GM10847 (cell line): ENCODE data around the gene GP9.

Experiments
- POLR2A ChIP-seq: IDR thresholded peaks from 2 replicates; pipeline ENCODE4 v1.6.1; 2011; ENCODE audit not compliant: insufficient read length; ENCODE audit errors: extremely low read depth

GP9 gene

GRCh38 chr3:129037093-129037419 lies 23.5 kb upstream of the GP9 start:
- TF ChIP-seq POLR2A = no peak

DNA sequence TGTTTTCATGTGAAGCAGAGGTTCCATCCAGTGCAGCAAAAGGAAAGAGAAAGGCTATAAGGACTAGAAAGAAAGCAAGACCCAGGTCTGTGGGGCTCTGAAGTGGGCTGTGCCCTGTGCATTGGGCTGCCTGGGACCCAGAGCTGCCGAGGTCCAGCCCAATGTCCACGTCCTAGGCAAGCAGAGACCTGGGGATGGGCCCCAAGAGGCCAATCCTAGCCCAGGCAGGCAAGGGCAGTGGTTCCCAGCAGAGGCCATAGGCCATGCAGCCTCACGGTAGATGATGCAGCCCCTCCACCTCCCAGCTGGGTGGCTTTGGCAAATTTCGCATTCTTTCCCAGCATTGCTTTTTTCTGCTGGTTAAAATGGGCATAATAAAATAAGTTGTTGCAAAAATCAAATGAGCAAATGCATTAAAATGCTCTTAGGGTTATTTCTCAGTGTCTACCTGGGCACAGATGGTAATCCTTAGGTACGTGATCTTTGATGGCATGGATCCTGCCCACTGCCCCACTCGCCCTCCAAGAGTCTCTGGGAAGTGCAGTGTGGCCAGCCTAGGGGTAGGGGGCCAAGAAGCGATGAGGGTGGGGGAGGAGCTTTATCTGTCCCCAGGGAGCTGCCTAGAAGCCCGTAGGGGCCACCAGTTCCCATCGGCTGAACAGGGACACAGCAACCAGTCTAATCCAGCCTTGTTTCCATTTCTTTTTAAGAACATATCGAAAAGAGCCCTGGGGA lies 22.3 kb upstream of the GP9 start:
- TF ChIP-seq POLR2A = no peak

- no peak for TF ChIP-seq POLR2A
Measured at GRCh38 chr3:129039271-129040038, 21.1 kb upstream of the GP9 start.

DNA sequence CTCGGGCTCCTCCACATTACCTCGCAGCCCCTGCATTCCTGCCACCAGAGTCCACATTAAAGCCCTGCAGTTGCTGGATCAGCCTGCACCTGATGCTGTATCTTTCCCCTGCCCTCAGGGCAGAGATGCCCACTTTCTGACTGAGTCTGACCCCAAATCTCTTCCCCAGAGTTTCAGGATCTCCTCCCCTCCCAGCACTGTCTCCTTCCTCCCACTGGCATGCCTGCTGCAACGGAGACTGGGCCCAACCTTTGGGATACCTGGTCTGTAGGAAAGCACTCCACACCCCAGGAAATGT lies 20.6 kb upstream of the GP9 start:
- no peak for TF ChIP-seq POLR2A

DNA sequence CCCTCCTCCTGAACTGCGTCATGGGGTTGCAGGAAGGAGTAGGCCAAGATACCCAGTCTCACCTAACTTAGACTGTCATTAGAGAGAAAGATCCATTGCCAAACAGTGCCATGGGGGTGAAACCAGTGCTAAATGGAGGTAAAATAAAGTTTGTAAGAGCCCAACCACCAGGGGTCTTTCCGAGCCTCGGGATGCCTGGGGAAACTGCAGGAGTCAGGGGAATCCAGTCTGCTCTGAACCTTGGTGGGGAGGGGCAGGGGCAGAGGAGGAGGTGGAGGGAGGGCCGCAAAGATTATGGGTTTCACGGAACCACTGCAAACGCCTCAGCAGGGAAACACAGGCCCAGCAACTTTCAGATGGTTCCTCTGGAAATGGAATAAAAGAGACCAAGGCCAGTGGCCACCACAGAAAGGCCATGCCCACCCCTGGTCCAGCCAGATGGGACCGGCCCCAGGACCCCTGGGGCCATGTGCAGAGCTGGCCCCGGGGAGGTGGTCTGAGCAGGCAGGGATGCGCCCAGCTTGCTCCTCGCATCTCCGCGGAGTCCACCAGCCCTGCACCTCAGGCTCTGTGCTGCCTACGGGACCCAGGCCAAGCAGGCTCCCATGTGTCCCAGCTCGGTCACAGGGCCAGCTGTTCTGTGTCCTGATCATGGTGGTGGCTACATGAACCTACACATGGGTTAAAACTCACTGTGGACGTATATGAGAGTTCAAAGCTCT lies 19.8 kb upstream of the GP9 start:
- TF ChIP-seq POLR2A = no peak

DNA sequence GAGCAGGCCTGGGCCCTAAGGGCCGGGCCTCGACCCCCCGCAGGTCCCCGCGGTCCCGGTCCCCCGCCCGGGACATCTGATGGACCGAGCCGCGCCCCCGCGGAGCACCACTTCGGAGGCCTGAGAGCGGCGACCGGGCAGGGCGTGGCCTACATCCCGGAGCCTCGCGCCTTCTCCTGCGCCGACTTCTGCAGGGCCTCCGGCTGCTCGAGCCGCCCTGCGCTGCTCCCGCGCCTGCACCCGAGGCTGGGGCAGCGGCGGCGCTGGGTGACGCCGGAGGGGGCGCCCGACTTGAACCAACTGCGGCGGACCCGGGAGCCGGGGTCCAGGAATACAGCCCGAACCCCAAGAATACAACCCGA lies 14.9 kb upstream of the GP9 start:
- TF ChIP-seq POLR2A = no peak

GRCh38 chr3:129046037-129046731 lies 14.4 kb upstream of the GP9 start:
- no peak for TF ChIP-seq POLR2A

DNA sequence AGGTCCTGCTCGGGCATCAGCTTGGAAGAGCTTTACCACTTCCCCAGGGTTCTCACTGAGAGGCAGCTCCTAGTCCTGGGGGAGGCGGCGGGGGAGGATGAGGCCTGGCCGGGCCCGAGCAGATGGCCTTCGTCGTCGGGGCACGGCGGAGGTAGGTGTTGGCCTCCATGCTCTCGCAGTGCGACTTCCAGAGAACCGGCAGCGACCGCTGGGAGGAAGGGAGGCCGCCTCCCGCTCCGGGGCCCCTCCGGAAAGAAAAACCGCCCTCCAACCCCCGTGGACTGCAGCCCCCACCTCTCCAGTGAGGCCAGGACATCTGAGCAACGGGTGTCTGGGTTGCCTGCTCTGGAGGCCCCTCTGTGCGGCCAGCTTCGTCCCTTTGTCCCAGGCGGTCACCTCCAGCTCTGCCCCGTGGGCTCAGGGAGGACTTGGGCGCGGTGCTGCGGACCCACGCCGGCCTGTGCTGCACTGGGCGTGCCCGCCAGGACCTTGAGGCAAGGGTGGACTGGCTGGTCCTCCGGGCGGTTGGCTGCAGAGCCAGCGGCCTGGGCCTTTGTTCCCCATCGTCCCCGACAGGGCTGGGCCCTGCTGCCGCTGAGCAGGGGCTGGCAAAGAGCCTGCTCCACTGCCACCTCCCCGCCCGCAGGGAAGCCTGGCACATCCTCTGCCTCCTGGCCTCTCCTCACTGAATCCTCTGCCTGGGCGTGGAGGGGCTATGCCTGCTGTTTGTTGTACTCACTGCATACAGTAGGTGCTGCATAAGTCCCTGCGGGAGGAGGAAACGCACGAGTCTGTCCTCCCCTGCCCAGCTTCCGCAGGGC lies 13.6 kb upstream of the GP9 start:
- TF ChIP-seq POLR2A = no peak

- TF ChIP-seq POLR2A = no peak
Measured at GRCh38 chr3:129047553-129047839, 13.1 kb upstream of the GP9 start.

GRCh38 chr3:129050556-129051295 lies 9.9 kb upstream of the GP9 start:
- no peak for TF ChIP-seq POLR2A

GRCh38 chr3:129051871-129052340 lies 8.7 kb upstream of the GP9 start:
- no peak for TF ChIP-seq POLR2A

DNA sequence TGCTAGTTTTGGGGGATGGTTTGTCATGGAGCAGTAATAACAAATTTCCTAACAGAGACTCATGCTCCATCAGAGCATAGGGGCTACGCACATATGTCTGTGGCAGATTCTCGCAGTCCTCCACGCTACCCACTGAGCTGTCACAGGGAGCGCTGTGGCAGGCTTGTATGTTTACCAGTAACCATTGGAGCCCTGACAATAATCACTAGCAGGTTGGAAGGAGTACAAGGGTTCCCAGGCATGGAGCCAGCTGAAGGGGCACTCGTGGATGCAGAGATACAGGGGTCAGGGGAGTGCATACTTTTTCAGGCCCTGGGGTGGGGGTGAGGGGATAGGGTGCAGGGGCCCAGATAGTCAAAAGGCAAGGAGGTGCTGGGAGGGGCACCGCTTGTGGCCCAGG lies 7.9 kb upstream of the GP9 start:
- no peak for TF ChIP-seq POLR2A

GRCh38 chr3:129054605-129055104 lies 5.9 kb upstream of the GP9 start:
- no peak for TF ChIP-seq POLR2A

DNA sequence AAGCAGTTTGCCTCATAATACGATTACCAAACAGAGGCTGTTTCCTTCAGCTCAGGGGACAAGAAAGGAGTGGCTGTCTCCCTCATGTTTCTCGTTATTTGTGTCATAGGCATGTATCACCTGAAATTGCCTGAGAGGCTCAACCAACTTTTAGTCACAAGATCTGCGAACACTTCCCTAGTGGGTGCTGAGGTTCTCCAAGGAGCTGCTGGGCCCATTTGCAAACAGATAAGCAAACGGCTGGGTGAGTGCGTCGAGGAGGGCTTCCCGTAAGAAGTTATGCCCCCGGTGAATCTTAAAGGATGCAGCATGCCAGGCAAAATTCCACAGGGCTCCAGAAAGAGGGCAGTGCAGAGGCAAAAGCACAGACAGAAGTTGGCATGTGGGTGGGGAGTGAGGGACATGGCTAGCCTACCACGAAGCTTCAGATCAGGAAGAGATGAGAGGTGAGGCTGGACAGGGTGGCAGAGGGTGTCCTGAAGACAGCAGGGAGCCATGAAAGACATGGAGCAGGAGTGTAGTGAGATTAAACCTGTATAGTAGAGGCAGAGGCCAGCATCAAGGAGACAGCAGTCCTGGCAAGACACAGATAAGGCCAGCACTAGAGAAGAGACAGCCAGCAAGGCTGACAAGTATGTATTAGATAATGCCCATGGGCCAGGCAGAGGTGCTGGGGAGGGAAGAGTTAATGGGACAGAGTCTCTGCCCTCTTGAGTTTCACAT lies 4.0 kb upstream of the GP9 start:
- TF ChIP-seq POLR2A = no peak
